Esophagus muscularis mucosa (tissue), 4 donors: ENCODE data around the gene CRYBG2. TPM values are rescaled to one million over a fixed set of nuclear protein-coding genes. Genes with fewer than 3 reads are reported as not detected.
"Not testable (repeated sequence)": the region's sequence is repeated elsewhere in the genome, so short reads cannot be mapped to it uniquely, and the experiment has no call there.

Experiments
- DNase-seq: peaks from one replicate; pipeline ENCODE4 v3.0.0-alpha.2; 2017; ENCODE audit errors: extremely low spot score
- H3K27ac ChIP-seq, 4 donors: fragments of 200-600 bp; sonication (generic); replicated peaks in 1 of 4; 1 replicate in 3 of 4; 2 replicates in 1 of 4; pipeline ENCODE4 v1.5.1; 2016 to 2019; ENCODE audit warnings: mild to moderate bottlenecking in 1 of 4
- H3K27me3 ChIP-seq, 4 donors: fragments of 200-600 bp; sonication (generic); one replicate each; pipeline versions ENCODE4 v1.5.1 to v1.6.0; 2016 to 2019
- H3K36me3 ChIP-seq, 4 donors: fragments of 200-600 bp; sonication (generic); one replicate each; pipeline ENCODE4 v1.5.1; 2016 to 2019
- H3K4me1 ChIP-seq, 4 donors: fragments of 200-600 bp; sonication (generic); one replicate each; pipeline ENCODE4 v1.5.1; 2016 to 2019
- H3K4me3 ChIP-seq, 4 donors: fragments of 200-600 bp; sonication (generic); 1 replicate in 2 of 4; 2 replicates in 2 of 4; pipeline ENCODE4 v1.5.1; 2016 to 2019; ENCODE audit warnings: mild to moderate bottlenecking in 4 of 4, moderate library complexity in 1 of 4
- H3K9me3 ChIP-seq, 4 donors: fragments of 200-600 bp; sonication (generic); 1 replicate in 3 of 4; 2 replicates in 1 of 4; pipeline ENCODE4 v1.5.1; 2016 to 2019
- CTCF ChIP-seq, 3 experiments: fragments of 200-600 bp in 2 of 3; fragments of 450-650 bp in 1 of 3; sonication (generic) in 2 of 3; IDR thresholded peaks; one replicate each; pipeline ENCODE4 v1.5.1; 2017 to 2019; ENCODE audit warnings: antibody characterized with exemption in 3 of 3, mild to moderate bottlenecking in 2 of 3, moderate library complexity in 1 of 3
- EP300 ChIP-seq: sonication (generic); formaldehyde crosslinking; IDR thresholded peaks from one replicate; pipeline ENCODE4 v1.6.1; 2017; ENCODE audit warnings: antibody characterized with exemption
- POLR2A ChIP-seq: fragments of 450-650 bp; IDR thresholded peaks from one replicate; pipeline ENCODE4 v1.6.1; 2017; ENCODE audit warnings: antibody characterized with exemption, moderate library complexity, mild to moderate bottlenecking, low read depth
- POLR2AphosphoS5 ChIP-seq, 2 donors: sonication (generic); formaldehyde crosslinking; IDR thresholded peaks; one replicate each; pipeline ENCODE4 v1.6.1; 2017; ENCODE audit warnings: antibody characterized with exemption in 2 of 2
- WGBS: methylation state at CpG from one replicate; pipeline ENCODE4 v1.1.5; 2018; 5-methylcytosine and 5-hydroxymethylcytosine counted together
- intact Hi-C: fragments of 100-400 bp; cut with DNase I; formaldehyde crosslinking; loops from one replicate; pipeline ENCODE4 v1.15.1; 2023
- total RNA-seq, 4 donors: library from RNA; depleted of rRNA; stranded (reverse); fragments of >200 nt; gene quantifications; one replicate each; pipeline versions ENCODE4 v1.1.0 to v1.2.1, GENCODE V29; 2016

The CRYBG2 gene
- total RNA-seq, 4 donors from 2014 or later: 0.42 to 0.86 TPM; not detected in 2

DNA sequence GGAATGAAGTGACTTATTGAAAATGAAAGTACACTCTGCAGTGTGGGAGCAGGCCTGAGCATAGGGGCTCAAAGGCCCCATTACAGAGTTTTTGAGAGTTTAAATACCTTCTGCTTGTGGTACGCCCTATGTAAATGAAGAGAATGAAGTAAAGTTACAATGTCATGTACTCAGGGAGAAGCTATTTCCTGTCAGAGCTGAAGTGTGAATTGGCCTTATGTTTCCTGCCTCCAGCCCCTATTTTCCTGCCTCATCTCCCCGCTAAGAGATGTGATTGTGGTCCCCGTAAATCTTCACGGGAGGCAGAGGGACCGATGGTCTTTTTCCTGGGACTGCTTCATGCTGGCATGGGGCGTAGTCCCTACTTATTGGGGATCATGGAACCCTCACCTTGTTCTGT lies 21.2 kb upstream of the CRYBG2 start:
- peaks cover 0 to 8% (median 3%) of the 10 kb centered on the region in 4 donors for H3K4me1 ChIP-seq
- 76% methylated on average over 6 of the region's 6 CpGs for WGBS
- H3K9me3 ChIP-seq: peaks cover 0 to 3% (median 0%) of the 10 kb centered on the region in 4 donors
- intact Hi-C loops: no loop called here
- no peak for DNase-seq
- no peak for TF ChIP-seq POLR2AphosphoS5 (IDR thresholded peaks at IDR 0.05)
- TF ChIP-seq POLR2A: no peak
- no peak for TF ChIP-seq EP300
- TF ChIP-seq CTCF (IDR thresholded peaks at IDR 0.05): no peak
- H3K36me3 ChIP-seq: no peaks in the 10 kb centered on the region
- H3K27ac ChIP-seq: no peak overlapping the region
- H3K4me3 ChIP-seq: no peak overlapping the region
- H3K27me3 ChIP-seq: peaks cover 0 to 23% (median 0%) of the 10 kb centered on the region in 4 donors

DNA sequence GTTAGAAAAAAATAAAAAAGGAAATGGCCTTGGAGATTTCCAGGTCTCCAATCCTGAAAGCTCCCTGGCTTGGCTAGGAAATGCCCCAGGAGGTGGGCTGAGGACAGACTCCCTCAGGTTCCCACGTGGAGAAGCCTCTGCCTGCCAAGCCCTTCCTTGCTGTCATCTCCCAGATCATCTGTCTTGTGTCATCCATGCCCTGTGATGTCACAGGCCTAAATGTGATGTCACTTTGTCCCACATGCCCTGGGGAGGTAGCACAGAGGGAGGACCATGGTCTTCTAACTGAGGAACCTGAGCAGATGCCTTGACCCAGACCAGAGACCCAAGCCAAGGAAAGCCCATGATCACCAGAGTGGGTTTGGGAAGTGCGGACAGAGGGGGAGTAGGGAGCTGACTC lies 20.4 kb upstream of the CRYBG2 start:
- H3K4me3 ChIP-seq, H3K4me1 ChIP-seq, DNase-seq, H3K9me3 ChIP-seq, intact Hi-C loops, H3K27ac ChIP-seq, H3K36me3 ChIP-seq: not testable (repeated sequence)
- peaks cover 0 to 27% (median 0%) of the 10 kb centered on the region in 4 donors for H3K27me3 ChIP-seq
- 52% methylated on average over 2 of the region's 2 CpGs for WGBS

DNA sequence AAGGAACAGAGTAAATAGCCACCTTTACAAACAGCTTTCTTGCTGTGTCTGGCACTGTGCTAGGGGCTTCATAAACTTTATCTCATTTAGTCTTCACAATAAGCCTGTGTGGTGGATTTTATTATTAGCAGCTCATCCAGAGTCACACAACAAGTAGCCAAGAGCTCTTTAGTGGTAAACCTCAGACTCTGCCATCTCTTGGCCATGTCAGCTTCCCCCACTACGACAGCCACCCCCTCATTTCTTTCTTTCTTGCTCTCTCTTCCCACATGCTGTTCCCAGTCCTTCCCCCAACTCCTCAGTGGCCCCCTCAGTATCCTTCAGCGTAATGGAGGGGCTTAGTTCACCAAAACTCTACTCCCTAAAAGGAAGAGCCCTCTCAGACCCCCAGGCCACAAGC lies 19.9 kb upstream of the CRYBG2 start:
- intact Hi-C loops: no loop called here
- H3K36me3 ChIP-seq: no peaks in the 10 kb centered on the region
- no peak overlapping the region for H3K27ac ChIP-seq
- H3K4me1 ChIP-seq: peaks cover 0 to 8% (median 3%) of the 10 kb centered on the region in 4 donors
- H3K4me3 ChIP-seq: no peak overlapping the region
- TF ChIP-seq POLR2A (no peak), POLR2AphosphoS5 (IDR thresholded peaks at IDR 0.05) (no peak), EP300 (no peak), CTCF (IDR thresholded peaks at IDR 0.05) (no peak)
- peaks cover 0 to 33% (median 0%) of the 10 kb centered on the region in 4 donors for H3K27me3 ChIP-seq
- 49% methylated on average over 2 of the region's 2 CpGs for WGBS
- DNase-seq: no peak
- H3K9me3 ChIP-seq: peaks cover 0 to 3% (median 0%) of the 10 kb centered on the region in 4 donors

GRCh38 chr1:26373281-26373680 lies 19.4 kb upstream of the CRYBG2 start:
- no peak for DNase-seq
- TF ChIP-seq POLR2AphosphoS5 (IDR thresholded peaks at IDR 0.05) (no peak), EP300 (no peak), CTCF (IDR thresholded peaks at IDR 0.05) (no peak), POLR2A (no peak)
- Histone ChIP-seq H3K9me3 (peaks cover 0 to 3% (median 0%) of the 10 kb centered on the region in 4 donors), H3K27ac (no peak overlapping the region), H3K4me1 (peaks cover 0 to 6% (median 2%) of the 10 kb centered on the region in 4 donors), H3K36me3 (no peaks in the 10 kb centered on the region), H3K27me3 (peaks cover 0 to 38% (median 0%) of the 10 kb centered on the region in 4 donors), H3K4me3 (no peak overlapping the region)
- intact Hi-C loops: no loop called here
- 75% methylated on average over 4 of the region's 4 CpGs for WGBS

DNA sequence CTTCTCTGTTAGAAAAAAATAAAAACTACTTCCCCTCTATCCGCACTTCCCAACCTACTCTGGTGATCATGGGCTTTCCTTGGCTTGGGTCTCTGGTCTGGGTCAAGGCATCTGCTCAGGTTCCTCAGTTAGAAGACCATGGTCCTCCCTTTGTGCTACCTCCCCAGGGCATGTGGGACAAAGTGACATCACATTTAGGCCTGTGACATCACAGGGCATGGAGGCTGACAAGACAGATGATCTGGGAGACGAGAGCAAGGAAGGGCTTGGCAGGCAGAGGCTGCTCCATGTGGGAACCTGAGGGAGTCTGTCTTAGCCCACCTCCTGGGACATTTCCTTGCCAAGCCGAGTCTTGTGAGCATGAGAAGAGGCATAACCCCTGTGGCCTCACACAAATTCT lies 18.7 kb upstream of the CRYBG2 start, which contains the start of gene ZNF683:
TSS of gene ZNF683 (minus strand) at position 140 of the 400 bp plus-strand sequence. CDS start 4,179 bp downstream, outside the sequence.
- DNase-seq, H3K4me3 ChIP-seq, H3K9me3 ChIP-seq, intact Hi-C loops, H3K36me3 ChIP-seq, H3K4me1 ChIP-seq, H3K27ac ChIP-seq: not testable (repeated sequence)
- 67% methylated on average over 3 of the region's 3 CpGs for WGBS
- H3K27me3 ChIP-seq: peaks cover 0 to 43% (median 0%) of the 10 kb centered on the region in 4 donors

DNA sequence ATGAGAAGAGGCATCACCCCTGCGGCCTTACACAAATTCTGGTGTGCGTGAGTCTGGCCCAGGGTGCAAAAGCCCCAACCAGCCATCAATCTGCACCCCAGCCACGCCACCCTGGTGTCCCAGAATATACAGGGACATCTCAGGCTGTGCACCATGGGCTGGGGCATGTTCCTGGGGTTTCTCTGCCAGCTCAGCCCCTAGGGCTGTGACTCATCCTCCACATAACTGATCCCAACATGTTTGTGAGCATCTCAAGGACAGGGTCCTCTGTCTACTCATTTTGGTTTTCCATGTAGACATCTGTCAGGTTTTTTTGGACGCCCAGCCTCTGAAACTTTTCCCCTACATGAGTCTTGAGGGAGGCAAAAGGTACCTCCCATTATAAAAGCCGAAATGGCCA lies 18.1 kb upstream of the CRYBG2 start:
- Histone ChIP-seq H3K9me3 (peaks cover 0 to 3% (median 0%) of the 10 kb centered on the region in 4 donors), H3K27ac (no peak overlapping the region), H3K27me3 (peaks cover 0 to 49% (median 0%) of the 10 kb centered on the region in 4 donors), H3K4me1 (no peaks in the 10 kb centered on the region), H3K36me3 (no peaks in the 10 kb centered on the region), H3K4me3 (no peak overlapping the region)
- no peak for DNase-seq
- WGBS: 83% methylated on average over 5 of the region's 5 CpGs
- intact Hi-C loops: no loop called here
- no peak for TF ChIP-seq POLR2AphosphoS5 (IDR thresholded peaks at IDR 0.05)
- TF ChIP-seq CTCF (IDR thresholded peaks at IDR 0.05): no peak
- no peak for TF ChIP-seq POLR2A
- no peak for TF ChIP-seq EP300
